Choroid plexus epithelial cell (primary cell): Measurements from ENCODE around the gene GAB3.
A peak's percentile ranks its signal among the peaks of the same experiment; 100 is the strongest.

Experiments
- DNase-seq: peaks from one replicate; pipeline ENCODE4 v3.0.0-alpha.2; 2010; ENCODE audit warnings: low read depth
- H3K4me3 ChIP-seq: 2 replicates; pipeline ENCODE4 v1.5.1; 2011; ENCODE audit warnings: low read depth, mild to moderate bottlenecking, control low read depth, low read length, moderate library complexity
- TF ChIP-seq, protein P1 (sequence below): conservative IDR thresholded peaks from 2 replicates; pipeline ENCODE4 v1.5.1; 2011; ENCODE audit warnings: low read depth, mild to moderate bottlenecking, control low read depth, inconsistent platforms, low read length, moderate library complexity

GAB3 gene

DNA sequence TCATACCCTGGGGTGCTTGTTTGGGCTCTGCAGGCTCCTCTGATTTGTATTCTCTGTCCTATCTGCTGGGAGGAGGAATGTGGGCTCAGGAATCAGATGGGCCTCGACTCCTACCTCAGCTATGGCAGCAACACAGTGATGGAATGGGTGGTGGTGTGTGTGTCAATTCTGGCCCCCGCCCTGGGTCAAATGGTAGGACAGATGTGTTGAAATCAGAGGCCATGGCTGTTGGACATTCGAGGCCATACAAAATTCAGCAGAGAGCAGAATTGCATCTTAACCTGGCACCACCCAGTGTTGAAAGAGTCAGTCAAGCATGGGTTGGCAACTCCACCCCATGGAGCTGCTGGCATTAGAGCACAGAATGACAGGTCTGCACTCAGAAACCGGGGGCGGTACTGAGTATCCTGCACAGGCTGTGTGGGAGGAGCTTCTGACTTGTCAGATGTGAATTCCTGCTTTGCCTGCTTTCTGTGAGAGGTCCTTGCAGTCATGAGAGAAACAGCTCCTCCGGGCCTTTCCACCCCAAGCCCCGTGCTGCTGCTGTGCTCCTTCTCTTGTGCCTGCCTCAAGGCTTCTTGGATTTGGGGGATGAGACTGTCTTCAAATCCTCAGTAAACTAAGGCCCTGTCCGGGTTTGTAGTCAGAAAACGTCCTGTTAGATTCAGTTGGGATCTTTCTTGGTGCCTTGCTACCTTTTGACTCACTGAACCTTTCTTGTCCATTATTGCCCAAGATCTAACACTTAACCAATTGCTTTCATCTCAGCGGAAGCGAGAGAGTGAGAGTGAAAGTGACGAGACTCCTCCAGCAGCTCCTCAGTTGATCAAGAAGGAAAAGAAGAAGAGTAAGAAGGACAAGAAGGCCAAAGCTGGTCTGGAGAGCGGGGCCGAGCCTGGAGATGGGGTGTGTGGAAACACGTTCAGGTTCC is 24.8 kb upstream of the GAB3 start:
- DNase-seq, result peak; percentile 54
- no peak overlapping the region for H3K4me3 ChIP-seq
- TF ChIP-seq, protein P1, sequence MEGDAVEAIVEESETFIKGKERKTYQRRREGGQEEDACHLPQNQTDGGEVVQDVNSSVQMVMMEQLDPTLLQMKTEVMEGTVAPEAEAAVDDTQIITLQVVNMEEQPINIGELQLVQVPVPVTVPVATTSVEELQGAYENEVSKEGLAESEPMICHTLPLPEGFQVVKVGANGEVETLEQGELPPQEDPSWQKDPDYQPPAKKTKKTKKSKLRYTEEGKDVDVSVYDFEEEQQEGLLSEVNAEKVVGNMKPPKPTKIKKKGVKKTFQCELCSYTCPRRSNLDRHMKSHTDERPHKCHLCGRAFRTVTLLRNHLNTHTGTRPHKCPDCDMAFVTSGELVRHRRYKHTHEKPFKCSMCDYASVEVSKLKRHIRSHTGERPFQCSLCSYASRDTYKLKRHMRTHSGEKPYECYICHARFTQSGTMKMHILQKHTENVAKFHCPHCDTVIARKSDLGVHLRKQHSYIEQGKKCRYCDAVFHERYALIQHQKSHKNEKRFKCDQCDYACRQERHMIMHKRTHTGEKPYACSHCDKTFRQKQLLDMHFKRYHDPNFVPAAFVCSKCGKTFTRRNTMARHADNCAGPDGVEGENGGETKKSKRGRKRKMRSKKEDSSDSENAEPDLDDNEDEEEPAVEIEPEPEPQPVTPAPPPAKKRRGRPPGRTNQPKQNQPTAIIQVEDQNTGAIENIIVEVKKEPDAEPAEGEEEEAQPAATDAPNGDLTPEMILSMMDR, result no peak

DNA sequence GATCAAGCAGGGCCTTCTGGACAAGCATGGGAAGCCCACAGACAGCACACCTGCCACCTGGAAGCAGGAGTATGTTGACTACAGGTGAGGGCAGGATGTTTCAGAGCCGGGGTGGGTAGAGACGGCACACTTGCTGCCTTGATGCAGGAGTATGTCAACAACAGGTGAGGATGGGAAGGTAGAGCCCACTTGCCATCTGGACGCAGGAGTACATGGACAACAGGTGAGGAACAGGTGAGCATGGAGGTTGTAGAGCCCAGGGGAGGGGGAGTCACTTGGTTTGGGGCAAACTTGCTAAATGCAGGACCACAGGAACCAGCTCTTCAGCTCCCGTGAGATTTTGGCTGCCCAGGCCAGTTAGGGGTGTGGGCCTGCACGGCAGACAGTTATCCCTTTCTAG is 23.7 kb upstream of the GAB3 start:
- no peak overlapping the region for H3K4me3 ChIP-seq
- DNase-seq, result no peak
- TF ChIP-seq, protein P1, result no peak

DNA sequence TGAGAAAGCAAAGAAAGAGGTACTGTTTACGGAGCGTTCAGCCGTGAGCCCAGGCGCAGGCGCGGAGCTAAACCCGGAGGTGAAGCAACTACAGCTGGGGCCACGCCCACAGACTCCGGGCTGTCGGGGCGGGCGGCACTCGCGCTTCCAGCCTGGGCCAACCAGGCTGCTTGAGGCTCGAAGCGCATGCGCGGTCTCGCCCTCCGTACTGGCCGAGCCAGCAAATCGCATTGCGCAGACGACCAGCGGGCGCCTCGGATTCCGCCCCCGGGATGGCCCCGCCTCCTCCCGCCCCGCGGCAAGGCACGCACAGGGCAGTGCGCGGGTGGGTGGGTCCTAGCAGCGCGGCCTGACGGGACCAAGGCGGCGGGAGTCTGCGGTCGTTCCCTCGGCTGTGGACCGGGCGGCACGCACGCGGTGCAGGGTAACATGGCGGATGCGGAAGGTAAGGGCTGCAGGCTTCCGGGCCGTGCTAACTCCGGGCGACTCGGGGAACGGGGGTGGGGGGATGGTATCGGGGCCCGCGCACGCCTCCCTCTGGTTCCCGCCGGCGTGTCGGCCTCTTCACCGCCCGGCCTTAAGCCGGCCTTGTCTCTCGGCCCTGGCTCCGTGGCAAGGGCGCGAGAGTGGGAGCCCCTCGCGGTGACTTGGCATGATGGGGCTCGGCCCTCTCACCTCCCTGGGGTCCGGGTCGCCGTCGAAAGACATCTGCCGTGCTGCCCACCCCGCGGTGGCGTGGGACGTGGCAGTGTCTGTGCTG is 11.8 kb upstream of the GAB3 start, which contains the start of gene DKC1:
TSS of gene DKC1 (plus strand) at position 328 of the 760 bp plus-strand sequence. CDS start at position 430, 102 bp downstream.
- TF ChIP-seq, protein P1, result peak; percentile 19
- H3K4me3 ChIP-seq, result peak within 1 kb of the TSS; percentile 73

DNA sequence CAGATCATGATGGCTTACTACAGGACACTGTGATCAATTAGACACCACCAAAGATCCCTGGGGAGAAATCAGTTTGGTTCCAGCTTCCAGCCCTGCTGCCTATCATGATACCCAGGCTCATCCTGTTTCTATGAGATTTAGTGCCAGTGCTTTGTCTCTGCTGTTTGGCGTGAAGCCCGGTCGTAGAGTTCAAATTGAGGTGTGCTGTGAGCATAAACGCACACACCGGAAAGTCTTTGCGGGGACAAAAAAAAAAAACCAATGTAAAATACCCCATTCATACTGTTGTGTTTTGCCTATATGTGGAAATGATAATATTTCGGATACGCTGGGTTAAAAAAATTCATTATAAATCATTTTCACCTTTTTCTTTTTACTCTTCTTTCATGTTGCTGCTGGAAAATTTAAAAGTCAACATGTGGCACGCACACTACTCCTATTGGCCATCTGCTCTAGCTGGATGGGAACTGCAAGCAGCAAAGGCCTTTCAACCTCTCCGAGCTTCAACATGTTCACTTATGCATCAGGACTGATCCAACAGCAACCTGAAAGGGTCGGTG is 11.2 kb upstream of the GAB3 start:
- TF ChIP-seq, protein P1, result no peak
- H3K4me3 ChIP-seq, result peak overlapping the region; percentile 56
- no peak for DNase-seq

More for the DNA sequence above, 11.8 kb upstream of the GAB3 start, which contains the start of gene DKC1:
- DNase-seq, result peak; percentile 96

DNA sequence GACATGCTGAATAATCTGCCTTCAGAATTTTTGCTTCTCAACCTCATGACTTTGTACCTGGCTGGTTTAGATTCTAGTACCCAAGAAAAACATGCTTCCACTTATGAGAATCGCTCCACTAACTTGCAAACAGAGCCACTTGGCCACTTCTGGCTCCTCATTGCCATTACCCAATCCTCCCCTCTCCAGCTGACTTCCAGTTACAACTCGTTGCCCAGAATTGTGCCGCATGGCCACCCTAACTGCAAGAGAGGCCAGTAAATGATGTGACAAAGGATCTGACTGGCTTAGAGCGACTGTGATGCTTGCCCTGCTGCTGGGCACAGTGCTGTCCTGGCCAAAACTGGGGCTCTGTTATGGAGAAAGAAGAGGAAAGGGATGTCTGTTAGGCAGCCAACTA is 7.8 kb upstream of the GAB3 start:
- TF ChIP-seq, protein P1, result no peak
- H3K4me3 ChIP-seq, result no peak overlapping the region
- DNase-seq, result no peak

DNA sequence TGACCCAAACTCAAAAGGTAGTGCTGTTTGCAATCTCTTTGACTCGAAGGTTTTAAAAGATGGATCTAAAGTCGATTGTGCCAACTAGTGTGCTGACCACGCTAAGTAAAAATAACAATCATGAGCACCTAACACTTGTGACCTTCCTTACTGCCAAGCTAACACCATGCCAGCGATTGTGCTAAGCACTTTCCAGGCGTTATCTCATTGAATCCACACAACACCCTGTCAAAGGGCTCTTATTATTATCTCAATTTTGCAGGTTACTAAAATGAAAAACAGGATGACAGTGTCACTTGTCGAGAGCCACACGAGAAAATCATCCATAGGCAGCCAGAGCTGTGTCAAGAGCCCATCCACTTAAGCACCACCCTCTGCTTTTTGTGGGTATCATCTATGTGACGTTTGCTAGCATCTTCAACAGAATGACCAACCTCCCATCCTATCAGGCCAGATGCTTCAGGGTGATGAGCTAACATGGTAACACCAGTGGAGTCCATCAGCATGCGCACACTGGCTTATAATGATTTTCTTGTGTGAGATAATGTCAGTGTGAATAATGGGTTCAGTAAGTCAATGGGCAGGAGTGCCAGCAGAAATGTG is 893 bp upstream of the GAB3 start:
- no peak for DNase-seq
- TF ChIP-seq, protein P1, result no peak
- H3K4me3 ChIP-seq, result no peak overlapping the region
